Measurements from ENCODE around the gene NEK7.

DNA sequence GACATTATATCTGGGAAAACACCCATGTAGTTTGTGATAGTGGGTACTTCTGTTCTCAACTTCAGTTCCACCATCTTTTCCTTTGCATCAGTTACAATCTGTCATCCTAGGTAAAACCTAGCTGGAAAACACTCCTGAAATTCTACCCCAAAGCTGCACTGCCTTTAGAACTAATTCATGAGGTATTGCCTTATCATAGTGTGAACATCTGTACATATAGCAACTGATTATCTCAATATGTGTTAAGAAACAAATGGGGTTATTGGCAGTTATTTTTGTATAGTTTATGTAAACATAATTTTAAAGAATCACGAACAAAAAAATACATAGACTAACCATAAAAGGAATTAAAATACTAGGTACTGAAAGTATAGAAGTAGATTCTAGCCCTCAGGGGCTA, 6.4 kb upstream of the NEK7 start:
- TF ChIP-seq, protein P1, sequence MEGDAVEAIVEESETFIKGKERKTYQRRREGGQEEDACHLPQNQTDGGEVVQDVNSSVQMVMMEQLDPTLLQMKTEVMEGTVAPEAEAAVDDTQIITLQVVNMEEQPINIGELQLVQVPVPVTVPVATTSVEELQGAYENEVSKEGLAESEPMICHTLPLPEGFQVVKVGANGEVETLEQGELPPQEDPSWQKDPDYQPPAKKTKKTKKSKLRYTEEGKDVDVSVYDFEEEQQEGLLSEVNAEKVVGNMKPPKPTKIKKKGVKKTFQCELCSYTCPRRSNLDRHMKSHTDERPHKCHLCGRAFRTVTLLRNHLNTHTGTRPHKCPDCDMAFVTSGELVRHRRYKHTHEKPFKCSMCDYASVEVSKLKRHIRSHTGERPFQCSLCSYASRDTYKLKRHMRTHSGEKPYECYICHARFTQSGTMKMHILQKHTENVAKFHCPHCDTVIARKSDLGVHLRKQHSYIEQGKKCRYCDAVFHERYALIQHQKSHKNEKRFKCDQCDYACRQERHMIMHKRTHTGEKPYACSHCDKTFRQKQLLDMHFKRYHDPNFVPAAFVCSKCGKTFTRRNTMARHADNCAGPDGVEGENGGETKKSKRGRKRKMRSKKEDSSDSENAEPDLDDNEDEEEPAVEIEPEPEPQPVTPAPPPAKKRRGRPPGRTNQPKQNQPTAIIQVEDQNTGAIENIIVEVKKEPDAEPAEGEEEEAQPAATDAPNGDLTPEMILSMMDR (IDR thresholded peaks at IDR 0.05; ENCODE audit: low read length): no peak
- no peak for TF ChIP-seq EZH2 (optimal IDR thresholded peaks at IDR 0.05; ENCODE audit: low read depth, low read length)
